Peyer's patch (tissue), 4 donors: Measurements from ENCODE around the gene TNRC6B.

Experiments
- POLR2A ChIP-seq, 2 donors: fragments of 450-650 bp; IDR thresholded peaks; one replicate each; pipeline ENCODE4 v1.5.1; 2017; ENCODE audit warnings: antibody characterized with exemption in 2 of 2, mild to moderate bottlenecking in 2 of 2, moderate library complexity in 2 of 2
- TF ChIP-seq, protein P1 (sequence below), 6 experiments: fragments of 450-650 bp in 4 of 6; fragments of 200-600 bp in 2 of 6; sonication (generic) in 1 of 6; IDR thresholded peaks; one replicate each; pipeline ENCODE4 v1.5.1; 2017 to 2019; ENCODE audit warnings: antibody characterized with exemption in 6 of 6, mild to moderate bottlenecking in 3 of 6, moderate library complexity in 1 of 6

DNA sequence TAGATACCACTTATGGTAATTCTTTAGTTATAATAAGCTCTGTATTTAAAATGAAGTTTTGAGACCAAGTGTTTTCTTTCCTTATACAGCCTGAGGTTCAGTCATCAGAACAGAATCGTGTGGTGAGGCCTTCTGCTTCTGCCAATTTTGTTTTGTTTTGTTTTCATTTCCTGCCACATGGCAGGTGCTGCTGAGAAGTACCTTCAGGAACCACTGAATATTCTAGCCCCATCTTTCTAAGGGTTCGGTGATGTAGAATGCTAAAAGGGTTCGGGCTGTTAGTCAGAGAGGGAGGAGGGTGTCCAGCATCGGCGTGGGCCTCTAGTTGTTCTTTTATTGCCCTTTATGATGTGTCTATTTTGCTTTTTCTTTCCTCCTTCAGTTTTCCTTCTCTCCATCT lies 25.8 kb downstream of the TNRC6B start:
- TF ChIP-seq, protein P1, sequence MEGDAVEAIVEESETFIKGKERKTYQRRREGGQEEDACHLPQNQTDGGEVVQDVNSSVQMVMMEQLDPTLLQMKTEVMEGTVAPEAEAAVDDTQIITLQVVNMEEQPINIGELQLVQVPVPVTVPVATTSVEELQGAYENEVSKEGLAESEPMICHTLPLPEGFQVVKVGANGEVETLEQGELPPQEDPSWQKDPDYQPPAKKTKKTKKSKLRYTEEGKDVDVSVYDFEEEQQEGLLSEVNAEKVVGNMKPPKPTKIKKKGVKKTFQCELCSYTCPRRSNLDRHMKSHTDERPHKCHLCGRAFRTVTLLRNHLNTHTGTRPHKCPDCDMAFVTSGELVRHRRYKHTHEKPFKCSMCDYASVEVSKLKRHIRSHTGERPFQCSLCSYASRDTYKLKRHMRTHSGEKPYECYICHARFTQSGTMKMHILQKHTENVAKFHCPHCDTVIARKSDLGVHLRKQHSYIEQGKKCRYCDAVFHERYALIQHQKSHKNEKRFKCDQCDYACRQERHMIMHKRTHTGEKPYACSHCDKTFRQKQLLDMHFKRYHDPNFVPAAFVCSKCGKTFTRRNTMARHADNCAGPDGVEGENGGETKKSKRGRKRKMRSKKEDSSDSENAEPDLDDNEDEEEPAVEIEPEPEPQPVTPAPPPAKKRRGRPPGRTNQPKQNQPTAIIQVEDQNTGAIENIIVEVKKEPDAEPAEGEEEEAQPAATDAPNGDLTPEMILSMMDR (IDR thresholded peaks at IDR 0.05) = no peak
- no peak for TF ChIP-seq POLR2A (IDR thresholded peaks at IDR 0.05)
